PC-3 (cell line): ENCODE measurements around the gene IL19. TPM values are rescaled to one million over a fixed set of nuclear protein-coding genes. Genes with fewer than 3 reads are reported as not detected.

Experiments used
- ATAC-seq: fragments of 200-7000 bp; cut with Tn5 transposase; 2 replicates; pipeline ENCODE4 v1.9.1; 2020; ENCODE audit warnings: mild to moderate bottlenecking, moderate library complexity
- BruUV-seq: library from RNA; stranded (reverse); fragments of 400-500 nt; replicated peaks from 2 replicates; lab custom pipeline; 2021; lab: Mats Ljungman, UMichigan
- CTCF ChIA-PET: fragments of 300-600 bp; sonication (Branson Sonifier 250); formaldehyde crosslinking; loops from one replicate; lab custom pipeline; 2022; ENCODE audit warnings: antibody characterized with exemption; lab: Charles Lee
- POLR2A ChIA-PET: fragments of 300-600 bp; sonication (Branson Sonifier 250); formaldehyde crosslinking; loops from one replicate; lab custom pipeline; 2022; ENCODE audit warnings: antibody characterized with exemption; ENCODE audit not compliant: unreplicated experiment; lab: Charles Lee
- DNase-seq: peaks from one replicate; pipeline ENCODE4 v3.0.0-alpha.2; 2015
- H2AFZ ChIP-seq: fragments of 300-600 bp; sonication (generic); 2 replicates; pipeline ENCODE4 v1.6.0; 2016; ENCODE audit warnings: antibody characterized with exemption, low read length
- H3F3A ChIP-seq: fragments of 300-600 bp; sonication (generic); one replicate; pipeline ENCODE4 v1.6.0; 2017; ENCODE audit warnings: antibody characterized with exemption, low read length, control low read depth, mild to moderate bottlenecking; ENCODE audit not compliant: unreplicated experiment
- H3K27ac ChIP-seq: fragments of 300-600 bp; sonication (generic); 2 replicates; pipeline ENCODE4 v1.5.1; 2016; ENCODE audit warnings: mild to moderate bottlenecking, low read length
- H3K27me3 ChIP-seq: fragments of 300-600 bp; sonication (generic); 2 replicates; pipeline ENCODE4 v1.6.1; 2016; ENCODE audit warnings: low read length, mixed read lengths
- H3K36me3 ChIP-seq: fragments of 300-600 bp; sonication (generic); 2 replicates; pipeline ENCODE4 v1.6.1; 2016; ENCODE audit warnings: low read depth, mixed run types, low read length, mixed read lengths
- H3K4me1 ChIP-seq: fragments of 300-600 bp; sonication (generic); 2 replicates; pipeline ENCODE4 v1.5.1; 2016; ENCODE audit warnings: low read length; ENCODE audit not compliant: insufficient read depth
- H3K4me2 ChIP-seq: fragments of 300-600 bp; sonication (generic); 2 replicates; pipeline ENCODE4 v1.6.0; 2016; ENCODE audit warnings: low read length
- H3K4me3 ChIP-seq: fragments of 300-600 bp; sonication (generic); 2 replicates; pipeline ENCODE4 v1.5.1; 2016; ENCODE audit warnings: mild to moderate bottlenecking, low read length, mixed read lengths
- H3K79me2 ChIP-seq: fragments of 300-600 bp; sonication (generic); 2 replicates; pipeline ENCODE4 v1.6.1; 2017; ENCODE audit warnings: low read length, mixed read lengths
- H3K9ac ChIP-seq: fragments of 300-600 bp; sonication (generic); 2 replicates; pipeline ENCODE4 v1.6.0; 2016; ENCODE audit warnings: mild to moderate bottlenecking, low read length
- H3K9me2 ChIP-seq: fragments of 300-600 bp; sonication (generic); replicated peaks from 2 replicates; pipeline ENCODE4 v1.6.1; 2016; ENCODE audit warnings: mixed run types, low read length, mixed read lengths
- H3K9me3 ChIP-seq: fragments of 300-600 bp; sonication (generic); 2 replicates; pipeline ENCODE4 v1.6.1; 2016; ENCODE audit warnings: low read length, mixed read lengths
- H4K20me1 ChIP-seq: fragments of 300-600 bp; sonication (generic); 2 replicates; pipeline ENCODE4 v1.6.1; 2016; ENCODE audit warnings: low read length, mixed read lengths
- CTCF ChIP-seq: fragments of 300-600 bp; sonication (generic); conservative IDR thresholded peaks from 2 replicates; pipeline ENCODE4 v1.5.1; 2017; ENCODE audit warnings: antibody characterized with exemption, low read depth, mild to moderate bottlenecking, low read length
- EZH2 ChIP-seq: fragments of 300-600 bp; sonication (generic); IDR thresholded peaks from one replicate; pipeline ENCODE4 v1.6.1; 2017; ENCODE audit warnings: antibody characterized with exemption, mild to moderate bottlenecking, low read length; ENCODE audit not compliant: unreplicated experiment
- EZH2phosphoT487 ChIP-seq: fragments of 300-600 bp; sonication (generic); IDR thresholded peaks from 2 replicates; pipeline ENCODE4 v1.6.1; 2018; ENCODE audit warnings: mild to moderate bottlenecking, antibody characterized with exemption, low read length, borderline replicate concordance
- intact Hi-C: fragments of 100-400 bp; cut with micrococcal nuclease; formaldehyde crosslinking; loops from 2 replicates; pipeline ENCODE4 v1.9.0; 2023
- total RNA-seq: library from RNA; depleted of rRNA; stranded (reverse); fragments of >200 nt; gene quantifications from 2 replicates; pipeline ENCODE4 v1.2.3, GENCODE V29; 2014

IL19 gene
- total RNA-seq, 1 experiment from 2014 or later, result not detected

- Histone ChIP-seq H3K9me3 (no peaks in the 10 kb centered on the region), H2AFZ (no peak overlapping the region), H4K20me1 (no peaks in the 10 kb centered on the region), H3K4me1 (peaks cover 5% of the 10 kb centered on the region; the same call in 1 of the 2 replicates), H3K9ac (no peak overlapping the region), H3K4me3 (no peak overlapping the region), H3K79me2 (no peaks in the 10 kb centered on the region), H3K27ac (no peak overlapping the region), H3K4me2 (no peak overlapping the region), H3K36me3 (no peaks in the 10 kb centered on the region), H3F3A (no peaks in the 10 kb centered on the region), H3K27me3 (no peaks in the 10 kb centered on the region), H3K9me2 (no peaks in the 10 kb centered on the region)
- no TSS peak for BruUV-seq
- no peak for DNase-seq
- ATAC-seq, result no peak
- CTCF ChIA-PET, result interaction anchor here (0.6 kb wide), 1 partner anchor 113 kb away, joined by 3 read pairs; no protein-coding TSS in a partner anchor
- no peak for TF ChIP-seq EZH2phosphoT487
- no peak for TF ChIP-seq CTCF
- no peak for TF ChIP-seq EZH2
- POLR2A ChIA-PET, result no interaction called here
- intact Hi-C loops, result no loop called here
Observed at GRCh38 chr1:206799311-206799710, 28.7 kb downstream of the IL19 start.

- intact Hi-C loops, result no loop called here
- DNase-seq (no peak), ATAC-seq (no peak)
- H3K4me2 ChIP-seq, result no peak overlapping the region
- TF ChIP-seq EZH2 (no peak), EZH2phosphoT487 (no peak), CTCF (no peak)
- H4K20me1 ChIP-seq, result no peaks in the 10 kb centered on the region
- H3K9ac ChIP-seq, result no peak overlapping the region
- H3K4me1 ChIP-seq, result peaks cover 8% of the 10 kb centered on the region; the same call in 1 of the 2 replicates
- no peaks in the 10 kb centered on the region for H3K79me2 ChIP-seq
- H3K27me3 ChIP-seq, result peaks cover 9% of the 10 kb centered on the region
- ChIA-PET POLR2A (no interaction called here), CTCF (no interaction called here)
- no peak overlapping the region for H3K27ac ChIP-seq
- no peak overlapping the region for H2AFZ ChIP-seq
- no peaks in the 10 kb centered on the region for H3K36me3 ChIP-seq
- BruUV-seq, result no TSS peak
- H3K9me3 ChIP-seq, result no peaks in the 10 kb centered on the region
- H3F3A ChIP-seq, result no peaks in the 10 kb centered on the region
- H3K4me3 ChIP-seq, result no peak overlapping the region
- H3K9me2 ChIP-seq, result no peaks in the 10 kb centered on the region
Observed at GRCh38 chr1:206800411-206800810, 29.8 kb downstream of the IL19 start.

GRCh38 chr1:206800891-206801290 lies 30.3 kb downstream of the IL19 start:
- ChIA-PET POLR2A (no interaction called here), CTCF (no interaction called here)
- Histone ChIP-seq H3K4me2 (no peak overlapping the region), H3F3A (no peaks in the 10 kb centered on the region), H3K27ac (no peak overlapping the region), H3K9ac (no peak overlapping the region), H3K79me2 (no peaks in the 10 kb centered on the region), H3K4me1 (peaks cover 8% of the 10 kb centered on the region; the same call in 1 of the 2 replicates), H3K9me3 (no peaks in the 10 kb centered on the region), H3K36me3 (no peaks in the 10 kb centered on the region), H2AFZ (no peak overlapping the region), H3K4me3 (no peak overlapping the region), H3K9me2 (no peaks in the 10 kb centered on the region), H4K20me1 (no peaks in the 10 kb centered on the region), H3K27me3 (peaks cover 10% of the 10 kb centered on the region)
- no peak for ATAC-seq
- intact Hi-C loops, result no loop called here
- BruUV-seq, result no TSS peak
- TF ChIP-seq EZH2 (no peak), EZH2phosphoT487 (no peak), CTCF (no peak)
- no peak for DNase-seq
